H1 (cell line): ENCODE data around the gene PTPN18. TPM values are rescaled to one million over a fixed set of nuclear protein-coding genes. Genes with fewer than 3 reads are reported as not detected.

Source experiments
- CTCF ChIA-PET: fragments of 300-600 bp; sonication (Branson Sonifier 250); formaldehyde crosslinking; loops from one replicate; lab custom pipeline; 2021; ENCODE audit not compliant: partially characterized antibody; lab: Charles Lee
- POLR2A ChIA-PET: fragments of 300-600 bp; sonication (Branson Sonifier 250); formaldehyde crosslinking; loops from one replicate; lab custom pipeline; 2021; ENCODE audit warnings: inconsistent platforms; ENCODE audit not compliant: partially characterized antibody; lab: Charles Lee
- DNase-seq, 2 experiments: peaks; one replicate each; pipeline versions ENCODE4 v3.0.0 to v3.0.0-alpha.2; 2010 to 2022; ENCODE audit warnings: low spot score in 2 of 2, low read depth in 1 of 2, mixed read lengths in 1 of 2
- FAIRE-seq: peaks from 2 replicates; lab custom pipeline; 2011; peaks lifted over from hg19 to GRCh38; lab: Jason Lieb, UNC
- H2AFZ ChIP-seq: 2 replicates; pipeline ENCODE4 v1.8.1; 2012; ENCODE audit warnings: low read length, inconsistent platforms
- H2AK5ac ChIP-seq: 2 replicates; pipeline ENCODE4 v1.6.1; 2013; ENCODE audit warnings: low read depth, low read length
- H2BK120ac ChIP-seq: replicated peaks from 2 replicates; pipeline ENCODE3; 2013; ENCODE audit warnings: low read depth, low read length, inconsistent platforms
- H2BK12ac ChIP-seq: 2 replicates; pipeline ENCODE4 v1.6.1; 2013; ENCODE audit warnings: low read depth, low read length
- H2BK15ac ChIP-seq: 2 replicates; pipeline ENCODE4 v1.6.1; 2013; ENCODE audit warnings: low read length
- H2BK20ac ChIP-seq: 2 replicates; pipeline ENCODE4 v1.6.1; 2013; ENCODE audit warnings: low read length
- H2BK5ac ChIP-seq: 2 replicates; pipeline ENCODE4 v1.6.1; 2013; ENCODE audit warnings: low read depth, low read length
- H3K14ac ChIP-seq: 2 replicates; pipeline ENCODE4 v1.6.1; 2013; ENCODE audit warnings: inconsistent platforms; ENCODE audit not compliant: insufficient read length
- H3K18ac ChIP-seq: 2 replicates; pipeline ENCODE4 v1.6.1; 2013; ENCODE audit warnings: low read length; ENCODE audit errors: extremely low read depth
- H3K23ac ChIP-seq: 2 replicates; pipeline ENCODE4 v1.6.1; 2013; ENCODE audit warnings: inconsistent platforms; ENCODE audit not compliant: insufficient read length
- H3K23me2 ChIP-seq: 2 replicates; pipeline ENCODE4 v1.6.1; 2013; ENCODE audit warnings: low read depth, low read length
- H3K27ac ChIP-seq: 2 replicates; pipeline ENCODE4 v1.6.1; 2011; ENCODE audit warnings: low read depth, low read length, inconsistent platforms
- H3K27me3 ChIP-seq, 4 experiments: replicated peaks in 1 of 4; 1 replicate in 1 of 4; 2 replicates in 3 of 4; pipeline versions ENCODE4 v1.6.1 to v1.8.1; 2011 to 2013; ENCODE audit warnings: low read length in 3 of 4, mild to moderate bottlenecking in 3 of 4, inconsistent platforms in 2 of 4, mixed read lengths in 2 of 4, moderate library complexity in 1 of 4; ENCODE audit not compliant: control insufficient read depth in 3 of 4, insufficient read depth in 3 of 4; ENCODE audit errors: extremely low read depth in 1 of 4
- H3K36me3 ChIP-seq, 4 experiments: 2 replicates each; pipeline versions ENCODE4 v1.6.1 to v1.8.1; 2011 to 2013; ENCODE audit warnings: mild to moderate bottlenecking in 4 of 4, low read length in 3 of 4, moderate library complexity in 2 of 4, control low read depth in 1 of 4, inconsistent platforms in 1 of 4; ENCODE audit not compliant: insufficient read depth in 4 of 4, control insufficient read depth in 2 of 4
- H3K4ac ChIP-seq: replicated peaks from 2 replicates; pipeline ENCODE3; 2013; ENCODE audit warnings: low read length, low read depth, mixed read lengths, inconsistent platforms; ENCODE audit not compliant: insufficient read length
- H3K4me1 ChIP-seq, 4 experiments: replicated peaks in 1 of 4; 1 replicate in 1 of 4; 2 replicates in 3 of 4; pipeline versions ENCODE4 v1.6.1 to v1.8.1; 2011 to 2013; ENCODE audit warnings: low read length in 3 of 4, inconsistent platforms in 2 of 4, mixed read lengths in 1 of 4; ENCODE audit not compliant: insufficient read depth in 4 of 4, control insufficient read depth in 3 of 4
- H3K4me2 ChIP-seq, 2 experiments: 2 replicates each; pipeline versions ENCODE4 v1.6.1 to v1.8.1; 2011 to 2013; ENCODE audit warnings: low read depth in 2 of 2, low read length in 2 of 2, control low read depth in 1 of 2, inconsistent platforms in 1 of 2, mild to moderate bottlenecking in 1 of 2; ENCODE audit not compliant: insufficient read depth in 1 of 2
- H3K4me3 ChIP-seq, 4 experiments: fragments of 200-600, 300-600 bp in 1 of 4; sonication (generic), shearing (Covaris generic), sonication (Bioruptor Twin) in 1 of 4; 2 replicates each; pipeline versions ENCODE4 v1.5.1 to v1.8.1; 2011 to 2016; ENCODE audit warnings: low read length in 4 of 4, low read depth in 3 of 4, control low read depth in 2 of 4, inconsistent platforms in 2 of 4, mild to moderate bottlenecking in 2 of 4, mixed read lengths in 1 of 4, moderate library complexity in 1 of 4; ENCODE audit not compliant: insufficient read depth in 2 of 4; ENCODE audit errors: extremely low read depth in 1 of 4
- H3K56ac ChIP-seq: replicated peaks from 2 replicates; pipeline ENCODE3; 2013; ENCODE audit warnings: low read depth, mild to moderate bottlenecking, mixed read lengths, low read length, inconsistent platforms; ENCODE audit not compliant: insufficient read length
- H3K79me1 ChIP-seq: 2 replicates; pipeline ENCODE4 v1.6.1; 2013; ENCODE audit warnings: low read depth, low read length, control low read depth
- H3K79me2 ChIP-seq, 2 experiments: 2 replicates each; pipeline versions ENCODE4 v1.6.1 to v1.8.1; 2012 to 2013; ENCODE audit warnings: low read length in 2 of 2, mild to moderate bottlenecking in 2 of 2, inconsistent platforms in 1 of 2; ENCODE audit not compliant: insufficient read depth in 2 of 2, control insufficient read depth in 1 of 2
- H3K9ac ChIP-seq, 4 experiments: replicated peaks in 1 of 4; 1 replicate in 1 of 4; 2 replicates in 3 of 4; pipeline versions ENCODE4 v1.6.1 to v1.8.1; 2011 to 2013; ENCODE audit warnings: low read depth in 3 of 4, low read length in 3 of 4, control low read depth in 2 of 4, mild to moderate bottlenecking in 2 of 4, moderate library complexity in 2 of 4, inconsistent platforms in 1 of 4; ENCODE audit errors: extremely low read depth in 1 of 4
- H3K9me3 ChIP-seq, 2 experiments: 2 replicates each; pipeline versions ENCODE4 v1.6.1 to v1.8.1; 2012 to 2013; ENCODE audit warnings: mild to moderate bottlenecking in 2 of 2, moderate library complexity in 2 of 2, control low read depth in 1 of 2, inconsistent platforms in 1 of 2, low read depth in 1 of 2, low read length in 1 of 2, mixed read lengths in 1 of 2; ENCODE audit not compliant: insufficient read depth in 2 of 2
- H4K20me1 ChIP-seq, 2 experiments: replicated peaks in 1 of 2; 2 replicates each; pipeline versions ENCODE3 to v1.8.1; 2011 to 2013; ENCODE audit warnings: inconsistent platforms in 2 of 2, low read length in 2 of 2, mild to moderate bottlenecking in 1 of 2; ENCODE audit not compliant: insufficient read depth in 2 of 2, control insufficient read depth in 1 of 2
- H4K5ac ChIP-seq: 2 replicates; pipeline ENCODE4 v1.6.1; 2013; ENCODE audit warnings: low read length, low read depth, mixed read lengths, inconsistent platforms; ENCODE audit not compliant: insufficient read length
- H4K8ac ChIP-seq: 2 replicates; pipeline ENCODE4 v1.8.0; 2013; ENCODE audit warnings: mild to moderate bottlenecking, moderate library complexity, low read length, inconsistent platforms; ENCODE audit not compliant: insufficient read depth; ENCODE audit errors: extremely low read depth
- H4K91ac ChIP-seq: replicated peaks from 2 replicates; pipeline ENCODE3; 2013; ENCODE audit warnings: low read length, mixed read lengths, inconsistent platforms; ENCODE audit not compliant: insufficient read length
- ATF2 ChIP-seq: IDR thresholded peaks from 2 replicates; pipeline ENCODE4 v1.6.1; 2012; ENCODE audit warnings: low read length, inconsistent platforms
- ATF3 ChIP-seq: IDR thresholded peaks from 2 replicates; pipeline ENCODE4 v1.6.1; 2011; ENCODE audit warnings: low read depth, mild to moderate bottlenecking, low read length; ENCODE audit not compliant: insufficient read depth
- CBX8 ChIP-seq: fragments of 300-800, 300-1000 bp; sonication (generic); IDR thresholded peaks from 2 replicates; pipeline ENCODE4 v1.7.1; 2016; ENCODE audit warnings: low read depth, low read length, borderline replicate concordance
- CHD2 ChIP-seq: IDR thresholded peaks from 2 replicates; pipeline ENCODE4 v1.6.1; 2012; ENCODE audit warnings: low read length, improper control_type of control experiment
- CTCF ChIP-seq, 3 experiments: IDR thresholded peaks; 1 replicate in 2 of 3; 2 replicates in 1 of 3; pipeline versions ENCODE4 v1.5.1 to v1.6.1; 2011; ENCODE audit warnings: low read length in 3 of 3, mild to moderate bottlenecking in 3 of 3, inconsistent platforms in 2 of 3, low read depth in 1 of 3, moderate library complexity in 1 of 3; ENCODE audit not compliant: insufficient read depth in 1 of 3; ENCODE audit errors: control extremely low read depth in 1 of 3
- MAX ChIP-seq: IDR thresholded peaks from 2 replicates; pipeline ENCODE4 v1.6.1; 2012; ENCODE audit warnings: inconsistent platforms
- USF2 ChIP-seq: IDR thresholded peaks from 2 replicates; pipeline ENCODE4 v1.6.1; 2011; ENCODE audit warnings: low read length, improper control_type of control experiment
- WGBS, 2 experiments: shearing (Covaris generic) in 1 of 2; methylation state at CpG; one replicate each; pipeline versions ENCODE4 v1.1.6 to v1.1.7; 2013 to 2015; ENCODE audit warnings: low lambda C conversion rate in 2 of 2, mixed read lengths in 2 of 2, inconsistent platforms in 1 of 2, low coverage in 1 of 2, missing lambda C conversion rate in 1 of 2; ENCODE audit not compliant: insufficient replicate concordance in 2 of 2, insufficient coverage in 1 of 2, insufficient read length in 1 of 2; ENCODE audit errors: extremely low coverage in 1 of 2, missing lambda C conversion rate in 1 of 2; 5-methylcytosine and 5-hydroxymethylcytosine counted together
- polyA plus RNA-seq, 7 experiments: library from polyadenylated mRNA; depleted of rRNA in 3 of 7; stranded (reverse) in 5 of 7; unstranded in 2 of 7; fragments of >200 nt in 5 of 7; fragments of 200-250 nt in 2 of 7; gene quantifications; 1 replicate in 5 of 7; 2 replicates in 1 of 7; 4 replicates in 1 of 7; pipeline versions ENCODE4 v1.2.1 to v1.2.3, GENCODE V29; 2011 to 2013; ENCODE audit warnings: missing spikeins in 2 of 7, mixed read lengths in 2 of 7
- total RNA-seq: library from RNA; stranded (reverse); fragmentation: NEBNext Ultra II Directional; extraction: Animal tissue kit (Norgen Biotek cat#: 25700); gene quantifications from 2 replicates; pipeline ENCODE4 v1.2.1, GENCODE V29; 2021

The PTPN18 gene
- total and polyA plus RNA-seq, 2 of the 8 experiments (the other 6 are each of a cell fraction or from before 2014, with no cell fraction given), result 13.2 to 14.7 TPM

GRCh38 chr2:130345611-130346010, 10.2 kb upstream of the PTPN18 start:
- no peak overlapping the region for H3K56ac ChIP-seq
- no peak overlapping the region for H3K18ac ChIP-seq
- no peak overlapping the region for H3K23ac ChIP-seq
- no peak overlapping the region for H3K9ac ChIP-seq
- H2BK20ac ChIP-seq, result no peak overlapping the region
- H4K8ac ChIP-seq, result no peak overlapping the region
- H3K9me3 ChIP-seq, result no peaks in the 10 kb centered on the region
- H3K14ac ChIP-seq, result no peak overlapping the region
- no peak overlapping the region for H3K4me3 ChIP-seq
- 94% methylated on average over 15 of the region's 21 CpGs; no CpG with 5 or more reads in 1 of the 2 experiments for WGBS, 2 experiments
- H4K20me1 ChIP-seq, result peaks cover 1 to 16% of the 10 kb centered on the region in 2 experiments
- H3K23me2 ChIP-seq, result no peaks in the 10 kb centered on the region
- H2AK5ac ChIP-seq, result no peak overlapping the region
- ChIA-PET POLR2A (no interaction called here), CTCF (interaction anchor here (1.5 to 3.4 kb wide), 2 partner anchors 7 to 165 kb away, joined by 3 to 28 read pairs; partner anchors contain the start of gene SMPD4)
- DNase-seq (no peak), FAIRE-seq (no peak)
- no peaks in the 10 kb centered on the region for H3K27me3 ChIP-seq
- no peak overlapping the region for H2BK120ac ChIP-seq
- H4K5ac ChIP-seq, result no peak overlapping the region
- no peak overlapping the region for H2BK12ac ChIP-seq
- no peak overlapping the region for H3K27ac ChIP-seq
- H3K4ac ChIP-seq, result no peak overlapping the region
- H3K36me3 ChIP-seq, result peaks cover 14 to 40% (median 37%) of the 10 kb centered on the region in 4 experiments
- peaks cover 0 to 15% of the 10 kb centered on the region in 2 experiments; a peak in 2 of 4 replicates for H3K79me2 ChIP-seq
- H2AFZ ChIP-seq, result no peak overlapping the region
- H3K4me2 ChIP-seq, result no peak overlapping the region
- peaks cover 9% of the 10 kb centered on the region for H3K79me1 ChIP-seq
- H2BK15ac ChIP-seq, result no peak overlapping the region
- H3K4me1 ChIP-seq, result no peaks in the 10 kb centered on the region; a peak in 1 of 7 replicates
- no peak overlapping the region for H2BK5ac ChIP-seq
- no peak overlapping the region for H4K91ac ChIP-seq
- TF ChIP-seq USF2 (no peak), MAX (no peak), CHD2 (no peak), ATF2 (no peak), CTCF (IDR thresholded peaks at IDR 0.05; ENCODE audit: control extremely low read depth in 1 of 3, insufficient read depth in 1 of 3, low read depth in 1 of 3, low read length in 3 of 3) (no peak), CBX8 (no peak), ATF3 (no peak)
